T1000 (cell line): ENCODE data around the gene NRSN2.
"Not testable (repeated sequence)": the region's sequence is repeated elsewhere in the genome, so short reads cannot be mapped to it uniquely, and the experiment has no call there.

Source experiments
- DNase-seq: peaks from one replicate; lab custom pipeline; 2025; ENCODE audit warnings: mixed read lengths; lab: John Stamatoyannopoulos, UW

The NRSN2 gene

DNA sequence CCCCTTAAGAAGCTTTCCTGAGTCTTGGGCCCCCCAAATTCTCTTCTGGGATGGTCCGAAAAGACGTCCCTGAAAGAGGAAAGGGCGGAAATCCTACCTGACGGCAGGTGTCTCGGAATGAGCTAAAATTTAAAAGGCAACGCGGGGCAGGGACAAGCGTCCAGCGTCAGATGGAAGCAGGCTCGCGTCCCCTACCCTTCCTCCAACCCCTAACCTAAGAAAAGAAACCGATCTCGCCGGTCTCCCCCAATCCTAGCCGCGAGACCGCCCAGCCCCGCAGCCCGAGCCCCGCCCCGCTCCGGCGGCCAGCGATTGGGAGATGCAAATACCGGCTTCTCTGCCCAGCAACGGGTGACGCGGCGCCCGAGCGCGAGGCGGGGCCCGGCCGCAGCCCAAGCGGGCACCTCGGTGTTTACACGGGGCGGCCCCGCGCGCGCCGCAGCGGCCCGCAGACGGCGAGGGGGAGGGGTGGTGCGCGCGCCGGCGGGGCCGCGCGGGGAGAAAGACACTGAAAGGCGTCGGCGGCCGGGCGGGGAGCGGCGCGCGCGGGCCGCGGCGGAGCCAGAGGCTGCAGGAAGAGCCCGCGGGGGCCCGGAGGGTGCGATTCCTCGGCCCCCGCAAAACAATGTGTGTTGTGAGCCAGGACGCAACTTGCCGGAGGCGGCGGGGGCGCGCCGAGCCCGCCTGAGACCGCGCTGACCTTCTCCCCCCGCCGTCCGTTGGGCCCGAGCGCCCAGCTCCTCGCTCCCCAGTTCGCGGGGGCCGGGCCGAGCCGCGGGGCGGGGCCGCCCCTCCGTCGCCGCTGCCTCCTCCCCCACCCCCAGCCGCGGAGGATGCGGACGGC lies 21.6 kb upstream of the NRSN2 start, which contains the start of gene SOX12:
TSS of gene SOX12 (plus strand) at position 508 of the 844 bp plus-strand sequence. CDS start 373 bp downstream, outside the sequence.
- peak; percentile 55 for DNase-seq

DNA sequence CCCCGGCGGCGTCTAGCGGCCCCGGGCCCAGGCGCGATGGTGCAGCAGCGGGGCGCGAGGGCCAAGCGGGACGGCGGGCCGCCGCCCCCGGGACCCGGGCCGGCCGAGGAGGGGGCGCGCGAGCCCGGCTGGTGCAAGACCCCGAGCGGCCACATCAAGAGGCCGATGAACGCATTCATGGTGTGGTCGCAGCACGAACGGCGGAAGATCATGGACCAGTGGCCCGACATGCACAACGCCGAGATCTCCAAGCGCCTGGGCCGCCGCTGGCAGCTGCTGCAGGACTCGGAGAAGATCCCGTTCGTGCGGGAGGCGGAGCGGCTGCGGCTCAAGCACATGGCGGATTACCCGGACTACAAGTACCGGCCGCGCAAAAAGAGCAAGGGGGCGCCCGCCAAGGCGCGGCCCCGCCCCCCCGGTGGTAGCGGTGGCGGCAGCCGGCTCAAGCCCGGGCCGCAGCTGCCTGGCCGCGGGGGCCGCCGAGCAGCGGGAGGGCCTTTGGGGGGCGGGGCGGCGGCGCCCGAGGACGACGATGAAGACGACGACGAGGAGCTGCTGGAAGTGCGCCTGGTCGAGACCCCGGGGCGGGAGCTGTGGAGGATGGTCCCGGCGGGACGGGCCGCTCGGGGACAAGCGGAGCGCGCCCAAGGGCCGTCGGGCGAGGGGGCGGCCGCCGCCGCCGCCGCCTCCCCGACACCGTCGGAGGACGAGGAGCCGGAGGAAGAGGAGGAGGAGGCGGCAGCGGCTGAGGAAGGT lies 20.8 kb upstream of the NRSN2 start:
- DNase-seq = no peak

DNA sequence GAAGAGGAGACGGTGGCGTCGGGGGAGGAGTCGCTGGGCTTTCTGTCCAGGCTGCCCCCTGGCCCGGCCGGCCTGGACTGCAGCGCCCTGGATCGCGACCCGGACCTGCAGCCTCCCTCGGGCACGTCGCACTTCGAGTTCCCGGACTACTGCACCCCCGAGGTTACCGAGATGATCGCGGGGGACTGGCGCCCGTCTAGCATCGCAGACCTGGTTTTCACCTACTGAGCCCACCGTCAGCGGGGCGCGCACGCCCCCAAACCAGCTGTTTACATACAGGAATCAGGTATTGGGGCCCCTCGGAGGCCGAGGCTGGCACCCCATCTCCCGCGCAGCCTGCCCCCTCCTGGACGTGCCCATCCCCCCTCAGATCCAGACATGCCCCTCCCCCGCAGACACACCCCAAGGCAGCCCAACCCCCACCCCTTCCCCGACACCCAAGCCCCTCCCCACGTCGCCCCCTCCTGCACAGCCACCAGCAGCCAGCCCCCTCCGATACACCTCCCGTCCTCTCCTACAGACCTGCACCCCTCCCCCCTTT lies 20.2 kb upstream of the NRSN2 start:
- no peak for DNase-seq

DNA sequence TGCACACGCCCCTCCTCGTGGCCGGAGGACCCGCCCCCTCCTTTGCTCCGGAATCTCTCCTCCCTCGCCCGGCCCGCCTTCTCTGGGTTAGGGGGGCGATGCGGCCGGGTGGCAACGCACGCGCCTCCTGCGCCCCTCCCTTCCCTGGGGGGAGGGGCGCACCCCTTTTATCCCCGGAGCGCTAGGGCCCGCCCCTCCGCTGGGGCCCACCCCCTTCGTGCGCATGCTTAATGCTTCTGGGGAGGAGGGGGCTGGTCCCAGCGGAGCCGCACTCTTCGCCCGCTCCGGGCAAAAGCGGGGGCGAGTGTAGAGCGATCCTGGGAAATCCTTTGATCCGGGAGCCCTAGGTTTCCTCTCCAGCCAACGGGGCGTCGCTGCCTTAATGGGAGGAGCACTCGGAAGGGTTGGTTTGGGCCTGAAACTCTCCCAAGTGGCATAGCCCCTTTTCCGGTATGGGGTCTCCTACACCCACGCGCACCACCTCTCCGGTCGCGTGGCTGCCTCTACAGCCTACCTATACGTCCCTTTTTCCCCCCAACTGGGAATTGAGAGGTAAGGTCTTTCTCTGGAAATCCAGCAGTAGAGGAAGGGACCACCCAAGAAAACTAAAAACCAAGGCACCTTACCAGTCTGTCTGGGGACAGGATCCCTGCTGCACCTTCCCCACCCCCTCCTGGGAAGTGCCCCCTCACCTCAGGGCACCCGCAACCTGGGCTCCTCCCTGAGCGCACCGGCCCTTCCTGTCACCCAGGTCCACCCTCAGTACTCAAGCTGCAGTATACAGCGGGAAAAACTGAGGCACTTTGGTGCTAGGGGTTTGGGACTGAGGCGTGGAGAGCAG lies 19.5 kb upstream of the NRSN2 start:
- DNase-seq = peak; percentile 48

DNA sequence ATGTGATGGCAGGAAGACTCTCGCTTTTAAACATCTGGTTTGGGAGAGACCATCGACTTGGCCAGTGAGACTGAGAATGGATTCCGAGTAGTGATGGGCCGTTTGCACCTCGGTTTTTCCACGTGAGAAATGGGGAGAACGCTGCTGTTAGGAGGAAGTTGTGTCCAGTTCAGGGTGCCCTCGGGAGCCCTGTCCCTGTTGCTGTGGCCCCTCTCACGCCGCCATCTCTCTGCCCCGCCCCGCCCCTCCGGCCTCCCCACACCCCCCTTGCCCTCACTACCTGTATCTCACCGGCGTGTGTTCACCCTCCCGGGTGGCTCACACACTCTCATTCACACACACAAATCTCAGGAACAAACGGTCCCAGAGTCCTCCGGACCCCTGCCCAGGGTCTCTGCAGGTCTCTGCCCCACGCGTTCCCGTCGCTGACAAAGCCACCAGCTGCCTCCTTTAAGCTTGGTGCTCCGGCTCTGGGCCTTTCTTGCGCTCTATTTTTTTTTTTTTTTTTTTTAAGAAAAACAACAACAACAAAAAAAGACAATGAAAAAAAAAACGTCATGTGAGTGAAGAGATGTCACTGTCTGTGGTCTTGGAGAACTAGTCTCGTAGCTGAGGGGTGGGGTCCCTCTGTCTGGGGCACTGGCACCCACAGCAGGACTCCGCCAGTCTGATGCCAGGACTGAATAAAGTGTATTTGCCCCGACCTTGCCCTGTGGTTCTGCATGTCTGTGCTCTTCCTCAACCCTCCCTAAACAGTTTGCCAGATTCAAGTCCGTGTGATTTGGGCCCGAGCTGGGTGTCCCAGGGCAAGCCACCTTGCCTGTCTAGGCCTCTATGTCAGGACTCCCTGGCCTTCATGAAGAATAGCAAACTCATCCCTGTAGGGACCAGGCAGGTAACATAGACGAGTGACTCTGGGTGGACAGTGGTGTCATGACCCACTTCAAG lies 18.6 kb upstream of the NRSN2 start:
- no peak for DNase-seq

DNA sequence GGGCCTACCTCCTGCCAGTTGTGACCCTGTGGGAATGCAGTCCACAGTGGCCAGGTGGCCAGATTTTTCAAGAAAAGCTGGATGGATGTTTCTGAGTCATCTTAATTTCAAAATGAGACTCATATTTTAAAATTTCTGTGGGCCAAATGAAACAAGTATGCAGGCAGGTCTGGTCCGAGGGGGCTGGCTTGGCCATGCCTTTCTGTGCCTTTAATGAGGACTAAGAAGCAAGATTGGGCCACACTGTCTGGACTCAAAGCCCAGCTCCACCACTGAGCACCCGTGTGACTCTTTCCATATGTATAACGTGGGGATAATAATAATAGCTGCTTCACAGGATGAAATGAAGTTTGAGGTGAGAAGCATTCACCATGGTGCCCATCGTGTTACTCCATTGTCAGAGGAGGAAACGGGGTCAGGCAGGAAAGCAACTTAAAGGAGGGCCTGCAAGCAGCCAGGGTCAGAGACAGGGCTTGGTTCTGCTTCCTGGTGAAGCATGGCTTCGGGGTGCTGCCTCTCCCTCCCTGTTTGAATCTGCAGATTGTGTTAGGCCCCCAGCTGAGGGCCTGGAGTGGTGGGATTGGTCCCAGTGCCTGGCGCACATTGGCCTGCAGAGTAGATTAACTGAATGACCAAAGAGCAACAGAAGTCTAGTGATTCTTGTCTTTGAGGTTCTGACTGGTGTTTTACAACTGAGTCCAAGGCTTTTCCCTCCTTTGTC lies 17.8 kb upstream of the NRSN2 start:
- DNase-seq = no peak

DNA sequence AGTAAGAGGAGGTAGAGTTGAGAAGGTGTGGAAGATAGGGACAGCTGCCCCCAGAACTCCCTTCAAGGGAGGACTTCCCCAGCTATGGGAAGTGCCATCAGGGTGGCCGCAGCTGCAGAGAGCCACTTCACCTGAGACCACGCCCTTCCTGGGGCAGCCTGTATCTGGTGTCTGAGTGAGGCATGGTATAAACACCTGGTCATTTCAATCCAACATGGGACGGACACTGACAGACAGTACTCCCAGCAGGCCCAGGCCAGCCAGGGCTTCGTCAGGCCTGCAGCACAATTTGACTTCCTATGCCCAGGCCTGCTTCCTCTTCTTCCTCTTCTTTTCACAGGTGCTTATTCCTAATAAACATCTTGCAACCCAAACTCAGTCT lies 17.1 kb upstream of the NRSN2 start:
- no peak for DNase-seq

DNA sequence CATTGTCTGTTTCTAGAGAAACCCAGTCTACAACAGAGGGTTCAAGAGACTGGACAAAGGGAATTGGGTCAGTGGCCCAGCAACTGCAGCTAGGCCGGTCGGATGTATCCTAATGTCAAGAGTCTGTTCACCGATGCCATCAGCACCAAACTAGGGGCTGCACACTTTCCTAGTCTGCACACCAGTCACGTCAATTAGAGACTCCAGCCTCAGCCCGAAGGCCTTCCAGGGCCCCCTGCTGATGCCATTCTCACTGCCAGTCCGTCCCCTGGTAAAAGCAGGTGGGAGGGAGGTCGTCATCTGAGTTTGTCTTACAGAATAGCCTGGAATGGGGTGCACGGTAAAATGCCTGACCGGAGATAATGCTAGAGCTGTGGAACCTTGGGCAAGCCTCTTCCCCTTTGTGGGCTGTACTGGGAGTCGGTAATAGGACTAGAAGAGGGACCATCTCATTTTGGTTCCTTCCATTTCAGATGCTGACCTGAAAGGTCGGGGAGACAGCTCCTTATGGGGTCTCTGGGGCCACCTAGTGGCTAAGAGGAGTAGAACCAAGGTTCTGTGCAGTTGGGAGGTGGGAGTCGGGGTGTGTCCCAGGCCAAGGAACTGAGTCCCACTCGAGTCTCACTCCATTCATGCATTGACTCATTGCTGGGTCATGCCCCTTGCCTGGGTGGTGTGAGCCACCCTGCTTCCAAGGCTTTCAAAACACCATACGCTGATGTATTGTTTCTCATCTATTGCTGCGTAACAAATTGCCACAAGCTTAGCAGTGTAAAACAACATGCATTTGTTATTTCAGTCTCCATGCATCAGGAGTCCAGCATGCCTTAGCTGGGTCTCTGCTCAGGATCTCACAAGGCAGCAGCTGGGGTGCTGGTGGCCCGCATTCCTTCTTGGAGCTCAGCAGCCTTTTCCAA lies 16.4 kb upstream of the NRSN2 start:
- DNase-seq = no peak

DNA sequence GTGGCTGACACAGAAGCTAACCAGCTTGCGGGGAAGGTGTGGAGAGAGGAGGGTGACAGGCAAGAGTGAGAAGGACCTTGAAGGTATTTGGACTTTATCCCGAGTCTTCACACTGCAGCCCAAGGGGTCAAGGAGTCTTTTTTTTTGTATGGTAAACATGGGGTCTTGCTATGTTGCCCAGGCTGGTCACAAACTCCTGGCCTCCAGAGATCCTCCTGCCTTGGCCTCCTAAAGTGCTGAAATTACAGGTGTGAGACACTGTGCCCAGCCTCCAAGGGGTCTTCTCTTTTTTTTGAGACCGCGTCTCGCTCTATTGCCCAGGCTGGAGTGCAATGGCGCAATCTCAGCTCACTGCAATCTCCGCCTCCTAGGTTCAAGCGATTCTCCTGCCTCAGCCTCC lies 12.3 kb upstream of the NRSN2 start:
- no peak for DNase-seq

DNA sequence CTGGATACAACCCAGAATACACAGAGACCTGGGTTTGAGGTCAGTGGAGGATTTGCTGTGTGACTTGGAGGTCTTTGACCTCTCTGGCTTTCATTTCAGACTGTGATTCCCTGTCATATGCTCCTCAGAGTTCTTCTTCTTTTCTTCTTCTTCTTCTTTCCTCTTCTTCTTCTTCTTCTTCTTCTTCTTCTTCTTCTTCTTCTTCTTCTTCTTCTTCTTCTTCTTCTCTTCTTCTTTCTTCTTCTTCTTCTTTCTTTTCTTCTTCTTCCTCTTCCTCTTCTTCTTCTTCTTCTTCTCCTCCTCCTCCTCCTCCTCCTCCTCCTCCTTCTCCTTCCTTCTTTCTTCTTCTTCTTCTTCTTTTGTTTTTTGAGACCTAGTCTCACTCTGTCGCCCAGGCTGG lies 10.9 kb upstream of the NRSN2 start:
- not testable (repeated sequence) for DNase-seq

DNA sequence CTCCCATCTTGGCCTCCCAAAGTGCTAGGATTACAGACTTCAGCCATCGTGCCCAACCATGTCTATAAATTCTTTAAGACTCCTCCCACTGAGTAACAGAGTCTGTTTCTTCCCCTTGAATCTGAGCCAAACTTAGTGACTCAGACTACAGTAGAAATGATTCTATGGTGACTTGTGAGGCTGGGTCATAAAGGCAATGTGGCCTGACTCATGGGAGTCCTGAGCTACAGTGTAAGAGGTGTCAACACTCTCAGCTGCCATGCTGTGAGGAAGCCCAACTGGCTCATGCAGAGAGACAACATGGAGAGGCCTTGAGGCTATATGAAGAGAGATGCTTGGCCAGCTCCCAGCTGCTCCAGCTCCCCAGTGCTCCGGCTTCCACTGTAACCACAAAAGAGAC lies 5.2 kb upstream of the NRSN2 start:
- DNase-seq = no peak

DNA sequence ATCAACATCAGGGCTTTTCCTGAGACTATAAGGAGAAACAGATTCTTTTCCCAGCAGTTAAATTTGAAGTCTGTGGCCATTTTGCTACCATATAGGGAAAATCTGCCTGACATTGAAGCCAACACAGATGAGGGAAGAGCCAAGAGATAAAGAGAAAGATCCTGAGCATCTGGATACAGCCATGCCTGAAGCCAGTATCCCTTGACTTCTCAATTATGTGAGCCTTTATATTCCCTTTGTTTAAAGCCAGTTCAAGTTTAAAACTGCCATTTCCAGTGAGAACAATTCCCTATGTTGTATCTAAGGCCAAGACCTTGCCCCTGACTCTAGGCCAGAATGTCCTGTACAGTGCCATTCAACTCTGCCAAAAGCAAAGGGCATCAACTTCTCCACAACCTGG lies 3.8 kb upstream of the NRSN2 start:
- DNase-seq = no peak

DNA sequence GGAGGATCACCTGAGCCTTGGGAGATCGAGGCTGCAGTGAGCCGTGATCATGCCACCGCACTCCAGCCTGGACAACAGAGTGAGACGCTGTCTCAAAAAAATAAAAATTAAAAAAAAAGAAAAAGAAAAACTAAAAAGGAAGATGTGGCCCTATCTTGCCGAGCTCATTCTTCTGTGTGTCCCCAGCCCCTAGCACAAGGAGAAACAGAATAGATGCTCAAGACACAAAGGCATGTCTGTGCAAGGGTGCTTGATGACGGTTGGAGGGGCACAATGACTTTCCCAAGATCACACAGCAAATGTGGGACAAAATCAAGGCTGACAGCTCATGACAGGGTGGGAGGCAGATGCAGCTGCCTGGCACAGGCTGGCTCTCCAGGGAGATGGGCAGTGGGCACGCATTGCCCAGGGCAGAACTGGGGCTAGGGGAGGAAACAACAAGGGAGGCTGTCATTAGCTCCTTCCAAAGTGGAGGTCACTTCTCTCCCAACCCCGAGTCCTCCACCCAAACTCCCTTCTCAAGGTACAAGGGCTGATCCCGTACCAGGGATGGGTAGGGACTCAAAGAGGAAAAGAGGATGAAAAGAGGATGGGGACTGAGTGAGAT lies 775 bp upstream of the NRSN2 start:
- no peak for DNase-seq

DNA sequence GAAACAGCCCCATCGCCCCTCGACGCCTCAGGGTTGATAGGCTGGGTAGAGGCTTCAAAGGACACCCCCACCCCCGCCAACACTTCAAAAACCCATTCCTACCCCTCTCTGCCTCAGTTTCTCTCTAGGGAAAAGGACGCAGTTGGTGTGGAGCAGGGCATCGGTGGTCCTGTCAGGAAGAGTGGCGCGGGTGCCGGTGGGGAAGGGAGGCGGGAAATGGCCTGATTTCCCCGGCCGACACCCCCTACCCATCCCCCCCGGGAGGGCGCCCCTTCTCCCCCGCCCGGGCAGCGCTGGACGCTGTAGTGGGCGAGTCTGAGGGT lies 367 bp downstream of the NRSN2 start:
- no peak for DNase-seq

DNA sequence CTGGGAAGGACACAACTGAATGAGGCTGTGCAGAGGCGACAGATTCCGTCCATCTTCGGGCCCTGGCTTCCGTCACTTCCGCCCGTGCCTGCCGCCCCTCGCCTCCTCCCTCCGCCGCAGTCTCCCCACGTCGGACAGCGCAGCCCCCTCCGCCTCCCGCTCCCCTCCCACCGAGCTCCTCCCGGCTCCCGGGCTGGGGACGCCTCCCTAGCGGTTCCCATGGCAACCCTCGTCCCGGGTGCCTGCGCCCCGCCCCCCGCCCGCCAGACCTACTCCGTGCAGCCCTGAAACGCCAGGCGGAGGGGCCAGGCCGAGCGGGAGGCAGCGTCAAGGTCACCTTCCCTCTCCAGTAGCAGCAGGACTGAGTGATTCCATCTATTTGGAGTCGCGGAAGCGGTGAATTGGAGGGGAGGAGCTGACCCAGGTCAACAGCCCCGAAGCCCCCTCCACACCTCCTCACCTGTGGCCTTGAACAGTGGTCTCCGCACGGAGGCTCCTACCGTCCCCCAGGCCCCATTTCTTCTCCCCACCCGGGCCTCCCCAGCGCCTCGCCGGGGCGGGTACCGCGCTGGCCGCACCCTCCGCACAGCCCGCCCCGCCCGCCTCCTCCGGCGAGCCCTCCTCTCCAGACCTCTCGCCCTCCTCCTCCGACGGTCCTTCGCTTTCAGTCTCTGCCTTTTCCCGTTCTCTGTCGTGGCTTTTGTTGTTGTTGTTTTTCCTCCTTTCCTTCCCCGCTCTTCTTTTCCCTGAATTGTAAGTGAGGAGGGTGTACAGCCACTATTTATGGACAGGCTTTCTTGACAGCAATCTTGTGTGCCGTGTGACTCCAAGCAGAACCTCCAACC lies 951 bp downstream of the NRSN2 start:
- peak; percentile 76 for DNase-seq

DNA sequence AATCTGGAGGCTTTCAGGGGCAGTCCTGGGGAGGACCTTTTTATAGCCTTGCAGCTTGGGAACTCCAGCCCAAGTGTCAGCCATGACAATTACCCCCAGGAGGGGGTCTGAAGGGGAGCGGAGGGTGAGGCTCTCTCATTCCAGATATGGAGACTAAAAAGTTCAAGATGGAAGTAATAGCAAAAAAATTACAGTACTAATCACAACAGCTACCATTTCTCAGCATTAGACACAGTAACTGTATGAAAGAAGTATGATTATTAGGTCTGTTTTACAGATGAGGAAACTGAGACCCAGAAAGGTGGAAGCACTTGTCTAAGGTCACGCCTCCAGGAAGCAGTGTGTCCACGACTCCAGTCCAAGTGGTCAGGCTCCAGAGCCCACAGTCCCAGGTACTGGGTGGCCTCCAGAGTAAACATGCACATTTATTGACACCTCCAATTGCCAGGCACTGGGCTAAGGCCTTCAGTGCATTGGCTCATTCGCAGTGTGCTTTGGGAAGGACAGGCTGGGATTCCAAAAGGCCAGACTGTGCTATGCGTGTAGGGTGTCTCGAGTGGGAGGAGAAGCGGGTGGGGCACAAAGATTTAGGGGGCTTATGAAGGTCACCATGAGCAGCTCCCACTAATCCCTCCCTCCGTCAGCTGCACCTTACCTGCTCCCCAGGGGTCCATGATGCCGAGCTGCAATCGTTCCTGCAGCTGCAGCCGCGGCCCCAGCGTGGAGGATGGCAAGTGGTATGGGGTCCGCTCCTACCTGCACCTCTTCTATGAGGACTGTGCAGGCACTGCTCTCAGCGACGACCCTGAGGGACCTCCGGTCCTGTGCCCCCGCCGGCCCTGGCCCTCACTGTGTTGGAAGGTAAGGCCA lies 2.3 kb downstream of the NRSN2 start:
- DNase-seq = no peak

DNA sequence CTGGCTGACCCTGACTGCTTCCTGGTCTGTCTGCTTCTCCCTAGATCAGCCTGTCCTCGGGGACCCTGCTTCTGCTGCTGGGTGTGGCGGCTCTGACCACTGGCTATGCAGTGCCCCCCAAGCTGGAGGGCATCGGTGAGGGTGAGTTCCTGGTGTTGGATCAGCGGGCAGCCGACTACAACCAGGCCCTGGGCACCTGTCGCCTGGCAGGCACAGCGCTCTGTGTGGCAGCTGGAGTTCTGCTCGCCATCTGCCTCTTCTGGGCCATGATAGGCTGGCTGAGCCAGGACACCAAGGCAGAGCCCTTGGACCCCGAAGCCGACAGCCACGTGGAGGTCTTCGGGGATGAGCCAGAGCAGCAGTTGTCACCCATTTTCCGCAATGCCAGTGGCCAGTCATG lies 6.3 kb downstream of the NRSN2 start:
- DNase-seq = no peak
